H7 (cell line): ENCODE measurements around the gene PPM1M. TPM values are rescaled to one million over a fixed set of nuclear protein-coding genes. Genes with fewer than 3 reads are reported as not detected.

Source experiments
- DNase-seq: peaks from one replicate; pipeline ENCODE4 v3.0.0; 2012
- H3K27me3 ChIP-seq: 2 replicates; pipeline ENCODE4 v1.6.0; 2011; ENCODE audit warnings: mild to moderate bottlenecking, low read length; ENCODE audit not compliant: control insufficient read depth, insufficient read depth
- H3K36me3 ChIP-seq: replicated peaks from 2 replicates; pipeline ENCODE4 v1.5.1; 2011; ENCODE audit warnings: low read length; ENCODE audit not compliant: control insufficient read depth, insufficient read depth
- H3K4me3 ChIP-seq: 2 replicates; pipeline ENCODE4 v1.5.1; 2011; ENCODE audit warnings: low read depth, mild to moderate bottlenecking, control low read depth, low read length, moderate library complexity; ENCODE audit not compliant: insufficient read depth
- total RNA-seq: library from RNA; depleted of rRNA; stranded (reverse); fragments of >200 nt; shearing (Covaris generic); gene quantifications from 2 replicates; pipeline ENCODE4 v1.2.3, GENCODE V29; 2014; rRNA removed

PPM1M gene
- total RNA-seq, 1 experiment from 2014 or later: 4.5 TPM

GRCh38 chr3:52293491-52294319 lies 48.1 kb downstream of the PPM1M start:
- peak; percentile 28 for DNase-seq
- H3K4me3 ChIP-seq: no peak overlapping the region
- no peaks in the 10 kb centered on the region; the same call in 1 of the 2 replicates for H3K36me3 ChIP-seq
- H3K27me3 ChIP-seq: no peaks in the 10 kb centered on the region

- Histone ChIP-seq H3K4me3 (no peak overlapping the region), H3K27me3 (no peaks in the 10 kb centered on the region), H3K36me3 (no peaks in the 10 kb centered on the region; the same call in 1 of the 2 replicates)
- DNase-seq: no peak
These were observed 49.0 kb downstream of the PPM1M start for GRCh38 chr3:52294320-52295150.

GRCh38 chr3:52295671-52296208 lies 50.2 kb downstream of the PPM1M start:
- DNase-seq: no peak

GRCh38 chr3:52297242-52298148 lies 51.9 kb downstream of the PPM1M start:
- Histone ChIP-seq H3K36me3 (no peaks in the 10 kb centered on the region), H3K4me3 (no peak overlapping the region)
- DNase-seq: no peak

More at GRCh38 chr3:52295671-52296208, 50.2 kb downstream of the PPM1M start:
- Histone ChIP-seq H3K27me3 (peaks cover 2% of the 10 kb centered on the region; the same call in 1 of the 2 replicates), H3K4me3 (no peak overlapping the region), H3K36me3 (no peaks in the 10 kb centered on the region; the same call in 1 of the 2 replicates)

GRCh38 chr3:52298149-52299098 lies 52.9 kb downstream of the PPM1M start:
- peak overlapping the region; percentile 38; the same call in 1 of the 2 replicates for H3K4me3 ChIP-seq
- peak; percentile 71 for DNase-seq
- H3K36me3 ChIP-seq: no peaks in the 10 kb centered on the region
- peaks cover 2% of the 10 kb centered on the region; the same call in 1 of the 2 replicates for H3K27me3 ChIP-seq

More at GRCh38 chr3:52297242-52298148, 51.9 kb downstream of the PPM1M start:
- H3K27me3 ChIP-seq: peaks cover 2% of the 10 kb centered on the region; the same call in 1 of the 2 replicates

GRCh38 chr3:52299247-52299878 lies 53.8 kb downstream of the PPM1M start:
- H3K27me3 ChIP-seq: peaks cover 2% of the 10 kb centered on the region; the same call in 1 of the 2 replicates
- peak overlapping the region; percentile 38; the same call in 1 of the 2 replicates for H3K4me3 ChIP-seq
- DNase-seq: peak; percentile 82
- H3K36me3 ChIP-seq: no peaks in the 10 kb centered on the region

Other genes with a start within 250 kb of the PPM1M start
- gene RPL29, start 249.9 kb upstream of the PPM1M start, total RNA-seq: 1,001 and 1,107 TPM in 2 replicates
- 19.5 and 21.7 TPM in 2 replicates for gene DUSP7, start 189.2 kb upstream of the PPM1M start, total RNA-seq
- 25.1 and 26.4 TPM in 2 replicates for gene POC1A, start 91.3 kb upstream of the PPM1M start, total RNA-seq
- gene ALAS1, start 47.6 kb upstream of the PPM1M start, total RNA-seq: 63.8 and 86.9 TPM in 2 replicates
- gene TLR9, start 20.1 kb upstream of the PPM1M start, total RNA-seq: not detected in 2 replicates
- 85.8 and 99.0 TPM in 2 replicates for gene TWF2, start 6.6 kb upstream of the PPM1M start, total RNA-seq
- 60.3 and 63.8 TPM in 2 replicates for gene WDR82, start 32.9 kb downstream of the PPM1M start, total RNA-seq
- gene GLYCTK, start 42.1 kb downstream of the PPM1M start, total RNA-seq: 6.1 and 8.5 TPM in 2 replicates
- 0.48 and 2.0 TPM in 2 replicates for gene DNAH1, start 70.6 kb downstream of the PPM1M start, total RNA-seq
- 128 and 145 TPM in 2 replicates for gene BAP1, start 164.2 kb downstream of the PPM1M start, total RNA-seq
- 16.5 and 25.2 TPM in 2 replicates for gene PHF7, start 164.9 kb downstream of the PPM1M start, total RNA-seq
- 1.1 and 2.2 TPM in 2 replicates for gene SEMA3G, start 199.3 kb downstream of the PPM1M start, total RNA-seq
- 4.2 and 7.2 TPM in 2 replicates for gene TNNC1, start 208.3 kb downstream of the PPM1M start, total RNA-seq
- 51.1 and 70.7 TPM in 2 replicates for gene NISCH, start 209.8 kb downstream of the PPM1M start, total RNA-seq
- gene STAB1, start 249.6 kb downstream of the PPM1M start, total RNA-seq: 0.52 and 1.3 TPM in 2 replicates